Measurements from ENCODE around the gene SMIM10.
"Not testable (repeated sequence)": the region's sequence is repeated elsewhere in the genome, so short reads cannot be mapped to it uniquely, and the experiment has no call there.

GRCh38 chrX:135030207-135030963, 39.6 kb downstream of the SMIM10 start:
- TF ChIP-seq EZH2phosphoT487 (IDR thresholded peaks at IDR 0.05; ENCODE audit: borderline replicate concordance); CTCF (conservative IDR thresholded peaks at IDR 0.05; ENCODE audit: low read length): not testable (repeated sequence)

All from Loucy (cell line).